ENCODE results near the gene ABCA4.
"Not testable (repeated sequence)": the region's sequence is repeated elsewhere in the genome, so short reads cannot be mapped to it uniquely, and the experiment has no call there.

The ABCA4 gene

GRCh38 chr1:94004924-94005323 is 116.0 kb downstream of the ABCA4 start:
- DNase-seq (ENCODE audit: low read depth in 2 of 2), result no peak

GRCh38 chr1:94002046-94002787 is 118.7 kb downstream of the ABCA4 start:
- DNase-seq (ENCODE audit: low read depth in 2 of 2), result no peak

GRCh38 chr1:94001397-94002045 is 119.4 kb downstream of the ABCA4 start:
- no peak for DNase-seq (ENCODE audit: low read depth in 2 of 2)

GRCh38 chr1:94000510-94001282 is 120.3 kb downstream of the ABCA4 start:
- no peak for DNase-seq (ENCODE audit: low read depth in 2 of 2)

- DNase-seq (ENCODE audit: low read depth in 2 of 2), result no peak
Observed at GRCh38 chr1:93999840-94000415, 121.0 kb downstream of the ABCA4 start.

GRCh38 chr1:93998532-93998931 is 122.4 kb downstream of the ABCA4 start:
- DNase-seq (ENCODE audit: low read depth in 2 of 2), result not testable (repeated sequence)

- no peak for DNase-seq (ENCODE audit: low read depth in 2 of 2)
Observed at GRCh38 chr1:93997756-93998155, 123.2 kb downstream of the ABCA4 start.

- no peak for DNase-seq (ENCODE audit: low read depth in 2 of 2)
Observed at GRCh38 chr1:93995837-93996536, 125.0 kb downstream of the ABCA4 start.

GRCh38 chr1:93993731-93994130 is 127.2 kb downstream of the ABCA4 start:
- DNase-seq (ENCODE audit: low read depth in 2 of 2), result no peak

- DNase-seq (ENCODE audit: low read depth in 2 of 2), result no peak
Observed at GRCh38 chr1:93992954-93993353, 128.0 kb downstream of the ABCA4 start.

- no peak for DNase-seq (ENCODE audit: low read depth in 2 of 2)
Observed at GRCh38 chr1:93992190-93992589, 128.8 kb downstream of the ABCA4 start.

- DNase-seq (ENCODE audit: low read depth in 2 of 2), result no peak
Observed at GRCh38 chr1:93991271-93991670, 129.7 kb downstream of the ABCA4 start.

- DNase-seq (ENCODE audit: low read depth in 2 of 2), result not testable (repeated sequence)
Observed at GRCh38 chr1:93990477-93990876, 130.5 kb downstream of the ABCA4 start.

GRCh38 chr1:93990010-93990409 is 130.9 kb downstream of the ABCA4 start:
- no peak for DNase-seq (ENCODE audit: low read depth in 2 of 2)

GRCh38 chr1:93989601-93990000 is 131.3 kb downstream of the ABCA4 start:
- no peak for DNase-seq (ENCODE audit: low read depth in 2 of 2)

- no peak for DNase-seq (ENCODE audit: low read depth in 2 of 2)
Observed at GRCh38 chr1:93988634-93989350, 132.2 kb downstream of the ABCA4 start.

GRCh38 chr1:93981274-93981667 is 139.7 kb downstream of the ABCA4 start:
- no peak for DNase-seq (ENCODE audit: low read depth in 2 of 2)

GRCh38 chr1:93980320-93981273 is 140.4 kb downstream of the ABCA4 start:
- DNase-seq (ENCODE audit: low read depth in 2 of 2), result no peak

- no peak for DNase-seq (ENCODE audit: low read depth in 2 of 2)
Observed at GRCh38 chr1:93979718-93980319, 141.1 kb downstream of the ABCA4 start.
